K562 (cell line): ENCODE results near the gene PPIH. TPM values are rescaled to one million over a fixed set of nuclear protein-coding genes. Genes with fewer than 3 reads are reported as not detected.
A peak's percentile ranks its signal among the peaks of the same experiment; 100 is the strongest.

Source experiments
- ARNT ChIP-seq, 2 experiments: fragments of 450-650 bp; IDR thresholded peaks; 2 replicates each; pipeline ENCODE4 v1.6.1; 2016; ENCODE audit warnings: mild to moderate bottlenecking in 1 of 2
- C11orf30 ChIP-seq: fragments of 450-650 bp; IDR thresholded peaks from 2 replicates; pipeline ENCODE4 v1.6.1; 2016; ENCODE audit warnings: low read depth, mild to moderate bottlenecking
- DACH1 ChIP-seq: fragments of 450-650 bp; IDR thresholded peaks from 2 replicates; pipeline ENCODE4 v1.6.1; 2018; ENCODE audit not compliant: partially characterized antibody
- EP400 ChIP-seq: fragments of 450-650 bp; IDR thresholded peaks from 2 replicates; pipeline ENCODE4 v1.6.1; 2017; ENCODE audit warnings: antibody characterized with exemption, mild to moderate bottlenecking, moderate library complexity
- ETS2 ChIP-seq: IDR thresholded peaks from 2 replicates; pipeline ENCODE4 v1.6.1; 2016; ENCODE audit warnings: borderline replicate concordance, missing genetic modification characterization, mild to moderate bottlenecking, moderate library complexity, missing compliant biosample characterization; ENCODE audit not compliant: poor library complexity, severe bottlenecking
- EWSR1 ChIP-seq: fragments of 450-650 bp; IDR thresholded peaks from 2 replicates; pipeline ENCODE4 v1.6.1; 2018; ENCODE audit warnings: borderline replicate concordance, mild to moderate bottlenecking, low read depth, moderate library complexity; ENCODE audit not compliant: partially characterized antibody
- MTA2 ChIP-seq: fragments of 450-650 bp; IDR thresholded peaks from 2 replicates; pipeline ENCODE4 v1.6.1; 2016; ENCODE audit warnings: low read depth
- MTA3 ChIP-seq: fragments of 450-650 bp; formaldehyde crosslinking; IDR thresholded peaks from 2 replicates; pipeline ENCODE4 v1.6.1; 2017; ENCODE audit warnings: mild to moderate bottlenecking, borderline replicate concordance
- MYNN ChIP-seq, 2 experiments: sonication (generic); formaldehyde crosslinking in 1 of 2; IDR thresholded peaks; 2 replicates each; pipeline versions ENCODE4 v1.5.0 to v1.6.1; 2016 to 2020; ENCODE audit warnings: antibody characterized with exemption in 1 of 2, missing genetic modification reagents in 1 of 2
- NCOA6 ChIP-seq: fragments of 450-650 bp; IDR thresholded peaks from 2 replicates; pipeline ENCODE4 v1.6.1; 2017; ENCODE audit warnings: mild to moderate bottlenecking
- RFX5 ChIP-seq: IDR thresholded peaks from 2 replicates; pipeline ENCODE4 v1.6.1; 2011; ENCODE audit warnings: low read depth, mild to moderate bottlenecking, improper control_type of control experiment, low read length
- RUNX1 ChIP-seq: sonication (generic); IDR thresholded peaks from 2 replicates; pipeline ENCODE4 v1.6.1; 2016; ENCODE audit warnings: antibody characterized with exemption, low read depth
- SP2 ChIP-seq: IDR thresholded peaks from 2 replicates; pipeline ENCODE4 v1.6.1; 2011; ENCODE audit warnings: mild to moderate bottlenecking, low read depth, low read length, moderate library complexity; ENCODE audit not compliant: poor library complexity, severe bottlenecking; ENCODE audit errors: extremely low read depth
- SPI1 ChIP-seq: IDR thresholded peaks from 2 replicates; pipeline ENCODE4 v1.6.1; 2011; ENCODE audit warnings: low read depth, low read length, control low read depth, borderline replicate concordance
- STAG1 ChIP-seq: sonication (generic); formaldehyde crosslinking; IDR thresholded peaks from 2 replicates; pipeline ENCODE4 v1.5.0; 2020; ENCODE audit warnings: missing genetic modification reagents, borderline replicate concordance
- ZNF124 ChIP-seq: sonication (generic); formaldehyde crosslinking; IDR thresholded peaks from 2 replicates; pipeline ENCODE4 v1.8.1; 2022; ENCODE audit warnings: missing genetic modification reagents
- ZNF146 ChIP-seq: IDR thresholded peaks from one replicate; pipeline ENCODE4 v1.6.1; 2018; ENCODE audit warnings: missing compliant biosample characterization; ENCODE audit not compliant: unreplicated experiment
- ZNF324 ChIP-seq: fragments of 250-450 bp; sonication (Bioruptor Pico); IDR thresholded peaks from 2 replicates; pipeline ENCODE4 v1.4.0; 2020; ENCODE audit warnings: mild to moderate bottlenecking
- ZNF668 ChIP-seq: fragments of 250-450 bp; sonication (Bioruptor Pico); IDR thresholded peaks from 2 replicates; pipeline ENCODE4 v1.8.0; 2022; ENCODE audit warnings: mild to moderate bottlenecking, inconsistent platforms
- polyA plus RNA-seq, 8 experiments: library from polyadenylated mRNA; depleted of rRNA in 4 of 8; stranded (reverse) in 5 of 8; unstranded in 3 of 8; fragments of >200 nt; fragmentation: Nextera tagmentation in 2 of 8; fragmentation: Illumina TruSeq in 1 of 8; extraction: Ambion mirVana in 2 of 8; extraction: Trizol in 1 of 8; gene quantifications; 2 replicates each; pipeline versions ENCODE4 v1.2.1 to v1.2.3, GENCODE V29; 2011 to 2014; ENCODE audit warnings: inconsistent platforms in 1 of 8, missing spikeins in 1 of 8
- total RNA-seq, 7 experiments: library from RNA; depleted of rRNA in 6 of 7; stranded (reverse); fragments of >200 nt in 6 of 7; fragmentation: Illumina TruSeq in 2 of 7; extraction: Trizol in 2 of 7; gene quantifications; 2 replicates each; pipeline versions ENCODE4 v1.2.1 to v1.2.3, GENCODE V29; 2011 to 2021; ENCODE audit warnings: low replicate concordance in 1 of 7
- TF ChIP-seq, protein P1 (sequence below): fragments of 250-450 bp; sonication (Bioruptor Pico); IDR thresholded peaks from 2 replicates; pipeline ENCODE4 v1.8.0; 2021; ENCODE audit warnings: mild to moderate bottlenecking, moderate library complexity
- TF ChIP-seq, protein P2 (sequence below), 2 experiments: fragments of 200-800 bp in 1 of 2; sonication (Bioruptor generic) in 1 of 2; sonication (generic) in 1 of 2; formaldehyde crosslinking in 1 of 2; IDR thresholded peaks in 1 of 2; conservative IDR thresholded peaks in 1 of 2; 2 replicates each; pipeline versions ENCODE4 v1.5.0 to v1.6.1; 2016 to 2020; ENCODE audit warnings: missing compliant biosample characterization in 1 of 2, missing genetic modification characterization in 1 of 2, missing genetic modification reagents in 1 of 2
- TF ChIP-seq, protein P3 (sequence below): fragments of 450-650 bp; IDR thresholded peaks from 2 replicates; pipeline ENCODE4 v1.7.0; 2016; ENCODE audit warnings: borderline replicate concordance
- TF ChIP-seq, protein P4 (sequence below): sonication (generic); formaldehyde crosslinking; IDR thresholded peaks from 2 replicates; pipeline ENCODE4 v1.8.0; 2022; ENCODE audit warnings: mild to moderate bottlenecking, low read depth, missing genetic modification reagents

PPIH gene
- total and polyA plus RNA-seq, 9 of the 15 experiments (the other 6 are each of a cell fraction or from before 2014, with no cell fraction given): 197 to 470 (median 277) TPM

DNA sequence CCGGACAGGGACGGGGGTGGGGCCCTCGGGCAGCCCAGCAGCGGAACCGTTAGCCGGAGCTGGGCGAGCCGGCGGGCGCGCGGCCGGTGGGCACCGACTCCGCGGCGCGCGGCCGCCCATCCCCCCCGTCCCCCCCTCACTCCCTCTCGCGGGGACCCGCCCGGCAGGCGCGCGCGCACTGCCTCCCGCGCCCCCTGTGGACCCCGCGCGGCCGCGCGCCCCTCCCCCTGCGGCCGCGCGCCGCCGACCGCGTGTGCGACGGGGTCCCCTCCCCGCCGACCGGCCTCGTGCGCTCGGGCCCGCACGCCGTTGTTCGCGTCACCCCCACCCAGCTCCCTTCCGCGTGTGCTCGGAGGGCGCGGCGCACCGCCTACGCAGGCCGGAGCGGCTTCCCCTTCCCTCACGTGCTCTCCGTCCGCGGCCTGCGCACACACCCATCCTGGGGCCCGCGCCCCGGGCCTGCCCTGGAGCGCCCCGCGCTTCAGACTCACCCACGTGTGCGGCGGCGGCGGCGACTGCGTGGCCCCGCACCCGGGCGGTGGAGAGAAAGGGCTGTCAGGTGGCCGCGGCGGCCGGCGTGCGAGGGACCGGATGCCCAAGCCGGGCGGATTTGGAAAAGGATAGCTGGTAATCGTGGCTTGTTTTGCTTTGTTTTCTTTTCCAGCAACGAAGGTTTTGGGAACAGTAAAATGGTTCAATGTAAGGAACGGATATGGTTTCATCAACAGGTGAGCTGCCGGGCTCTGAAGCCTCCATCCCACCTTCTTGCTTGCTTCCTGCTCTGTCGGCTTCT lies 24.7 kb downstream of the PPIH start (continued):
- TF ChIP-seq ETS2 (tag): no peak
- no peak for TF ChIP-seq SP2
- no peak for TF ChIP-seq ZNF668 (CRISPR knock-in tag)
- TF ChIP-seq STAG1 (CRISPR knock-in tag): no peak
- no peak for TF ChIP-seq DACH1
- peak; percentile 69; the same call in 1 of the 2 replicates for TF ChIP-seq EP400
- TF ChIP-seq MYNN (IDR thresholded peaks at IDR 0.05): no peak
- no peak for TF ChIP-seq MYNN (CRISPR knock-in tag; IDR thresholded peaks at IDR 0.05)
- TF ChIP-seq NCOA6: no peak
- no peak for TF ChIP-seq ZNF324
- TF ChIP-seq ARNT (IDR thresholded peaks at IDR 0.05): no peak
- TF ChIP-seq RFX5: no peak
- peak; percentile 65 for TF ChIP-seq MTA3
- 0 out of 2 replicates have a peak, but pooled peaks have one; percentile 59 for TF ChIP-seq ZNF124 (CRISPR knock-in tag)
- TF ChIP-seq, protein P1, sequence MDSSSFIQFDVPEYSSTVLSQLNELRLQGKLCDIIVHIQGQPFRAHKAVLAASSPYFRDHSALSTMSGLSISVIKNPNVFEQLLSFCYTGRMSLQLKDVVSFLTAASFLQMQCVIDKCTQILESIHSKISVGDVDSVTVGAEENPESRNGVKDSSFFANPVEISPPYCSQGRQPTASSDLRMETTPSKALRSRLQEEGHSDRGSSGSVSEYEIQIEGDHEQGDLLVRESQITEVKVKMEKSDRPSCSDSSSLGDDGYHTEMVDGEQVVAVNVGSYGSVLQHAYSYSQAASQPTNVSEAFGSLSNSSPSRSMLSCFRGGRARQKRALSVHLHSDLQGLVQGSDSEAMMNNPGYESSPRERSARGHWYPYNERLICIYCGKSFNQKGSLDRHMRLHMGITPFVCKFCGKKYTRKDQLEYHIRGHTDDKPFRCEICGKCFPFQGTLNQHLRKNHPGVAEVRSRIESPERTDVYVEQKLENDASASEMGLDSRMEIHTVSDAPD (CRISPR knock-in tag): no peak
- no peak for TF ChIP-seq RUNX1
- TF ChIP-seq, protein P2, sequence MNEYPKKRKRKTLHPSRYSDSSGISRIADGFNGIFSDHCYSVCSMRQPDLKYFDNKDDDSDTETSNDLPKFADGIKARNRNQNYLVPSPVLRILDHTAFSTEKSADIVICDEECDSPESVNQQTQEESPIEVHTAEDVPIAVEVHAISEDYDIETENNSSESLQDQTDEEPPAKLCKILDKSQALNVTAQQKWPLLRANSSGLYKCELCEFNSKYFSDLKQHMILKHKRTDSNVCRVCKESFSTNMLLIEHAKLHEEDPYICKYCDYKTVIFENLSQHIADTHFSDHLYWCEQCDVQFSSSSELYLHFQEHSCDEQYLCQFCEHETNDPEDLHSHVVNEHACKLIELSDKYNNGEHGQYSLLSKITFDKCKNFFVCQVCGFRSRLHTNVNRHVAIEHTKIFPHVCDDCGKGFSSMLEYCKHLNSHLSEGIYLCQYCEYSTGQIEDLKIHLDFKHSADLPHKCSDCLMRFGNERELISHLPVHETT (CRISPR knock-in tag; conservative IDR thresholded peaks at IDR 0.05 in 1 of 2, IDR thresholded peaks at IDR 0.05 in 1 of 2): peak in 1 of 2 experiments; percentile 90; a peak in 2 of 4 replicates
- TF ChIP-seq, protein P3, sequence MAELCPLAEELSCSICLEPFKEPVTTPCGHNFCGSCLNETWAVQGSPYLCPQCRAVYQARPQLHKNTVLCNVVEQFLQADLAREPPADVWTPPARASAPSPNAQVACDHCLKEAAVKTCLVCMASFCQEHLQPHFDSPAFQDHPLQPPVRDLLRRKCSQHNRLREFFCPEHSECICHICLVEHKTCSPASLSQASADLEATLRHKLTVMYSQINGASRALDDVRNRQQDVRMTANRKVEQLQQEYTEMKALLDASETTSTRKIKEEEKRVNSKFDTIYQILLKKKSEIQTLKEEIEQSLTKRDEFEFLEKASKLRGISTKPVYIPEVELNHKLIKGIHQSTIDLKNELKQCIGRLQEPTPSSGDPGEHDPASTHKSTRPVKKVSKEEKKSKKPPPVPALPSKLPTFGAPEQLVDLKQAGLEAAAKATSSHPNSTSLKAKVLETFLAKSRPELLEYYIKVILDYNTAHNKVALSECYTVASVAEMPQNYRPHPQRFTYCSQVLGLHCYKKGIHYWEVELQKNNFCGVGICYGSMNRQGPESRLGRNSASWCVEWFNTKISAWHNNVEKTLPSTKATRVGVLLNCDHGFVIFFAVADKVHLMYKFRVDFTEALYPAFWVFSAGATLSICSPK: no peak
- no peak for TF ChIP-seq EWSR1
- TF ChIP-seq SPI1: no peak
- TF ChIP-seq, protein P4, sequence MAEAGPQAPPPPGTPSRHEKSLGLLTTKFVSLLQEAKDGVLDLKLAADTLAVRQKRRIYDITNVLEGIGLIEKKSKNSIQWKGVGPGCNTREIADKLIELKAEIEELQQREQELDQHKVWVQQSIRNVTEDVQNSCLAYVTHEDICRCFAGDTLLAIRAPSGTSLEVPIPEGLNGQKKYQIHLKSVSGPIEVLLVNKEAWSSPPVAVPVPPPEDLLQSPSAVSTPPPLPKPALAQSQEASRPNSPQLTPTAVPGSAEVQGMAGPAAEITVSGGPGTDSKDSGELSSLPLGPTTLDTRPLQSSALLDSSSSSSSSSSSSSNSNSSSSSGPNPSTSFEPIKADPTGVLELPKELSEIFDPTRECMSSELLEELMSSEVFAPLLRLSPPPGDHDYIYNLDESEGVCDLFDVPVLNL (CRISPR knock-in tag): 0 out of 2 replicates have a peak, but pooled peaks have one; percentile 12
- no peak for TF ChIP-seq ZNF146 (CRISPR knock-in tag)
- TF ChIP-seq C11orf30: no peak
- TF ChIP-seq MTA2: no peak
